Pancreas (tissue), 10 donors: Measurements from ENCODE around the gene SEC22C. TPM values are rescaled to one million over a fixed set of nuclear protein-coding genes. Genes with fewer than 3 reads are reported as not detected.
A peak's percentile ranks its signal among the peaks of the same experiment; 100 is the strongest.

Source experiments
- ATAC-seq, 4 donors: fragments of 200-7000 bp; cut with Tn5 transposase; one replicate each; pipeline versions ENCODE4 v1.8.0 to v1.9.1; 2020; ENCODE audit warnings: mild to moderate bottlenecking in 4 of 4, moderate library complexity in 4 of 4
- DNase-seq, 6 donors: peaks; one replicate each; pipeline ENCODE4 v3.0.0-alpha.2; 2020
- FAIRE-seq: peaks from 2 replicates; lab custom pipeline; 2012; peaks lifted over from hg19 to GRCh38; lab: Jason Lieb, UNC
- H3K27ac ChIP-seq, 4 donors: fragments of 200-600 bp; sonication (generic); 1 replicate in 3 of 4; 2 replicates in 1 of 4; pipeline versions ENCODE4 v1.5.0 to v1.8.0; 2020
- H3K27me3 ChIP-seq, 4 donors: fragments of 200-600 bp; one replicate each; pipeline ENCODE4 v1.8.0; 2021
- H3K36me3 ChIP-seq, 3 donors: fragments of 200-600 bp; sonication (generic) in 1 of 3; one replicate each; pipeline versions ENCODE4 v1.5.0 to v1.8.0; 2020 to 2021
- H3K4me1 ChIP-seq, 3 donors: fragments of 200-600 bp; one replicate each; pipeline ENCODE4 v1.8.0; 2021
- H3K4me3 ChIP-seq, 4 donors: fragments of 200-600 bp; sonication (generic) in 2 of 4; one replicate each; pipeline versions ENCODE4 v1.5.0 to v1.8.0; 2020 to 2021
- H3K9me3 ChIP-seq, 4 donors: fragments of 200-600 bp; one replicate each; pipeline ENCODE4 v1.8.0; 2021
- WGBS, 2 donors: extraction: QIAGEN DNeasy Blood & Tissue Kit; methylation state at CpG; one replicate each; pipeline ENCODE4 v1.1.7; 2013; 5-methylcytosine and 5-hydroxymethylcytosine counted together
- intact Hi-C, 3 donors: fragments of 100-400 bp; cut with DNase I; formaldehyde crosslinking; loops; one replicate each; pipeline versions ENCODE4 v1.11.1 to v1.14.2; 2022
- polyA plus RNA-seq, 2 donors: library from polyadenylated mRNA; stranded (reverse); fragments of 200-250 nt; gene quantifications; one replicate each; pipeline ENCODE4 v1.2.3, GENCODE V29; 2013
- total RNA-seq, 6 donors: library from RNA; stranded (reverse); fragmentation: NEBNext Ultra II Directional in 4 of 6; extraction: Animal tissue kit (Norgen Biotek cat#: 25700) in 4 of 6; gene quantifications; one replicate each; pipeline versions ENCODE4 v1.2.1 to v1.2.4, GENCODE V29; 2021 to 2023
- TF ChIP-seq, protein P1 (sequence below), 4 donors: fragments of 200-600 bp; sonication (generic) in 3 of 4; IDR thresholded peaks; one replicate each; pipeline versions ENCODE4 v1.5.0 to v1.8.0; 2021; ENCODE audit warnings: antibody characterized with exemption in 4 of 4
- donor health status: healthy with polysubstance abuse.
- donor health status: DM: no; HTN: no; CAD: no; lungs with moderate emphysema.
- donor health status: DM: no; HTN: no; CAD: no.
- donor health status: control.
- donor health status: control.
- donor health status: Bipolar disorder and iron deficiency.
- donor health status: DM: yes; HTN: yes; CAD: no.
- donor health status: DM: no; HTN: no; CAD: no.
- donor health status: DM: no; HTN: no; CAD: no.
- donor health status: DM: yes; HTN: yes; CAD: no.

The SEC22C gene
- total and polyA plus RNA-seq, 8 donors = 12.0 to 26.1 (median 21.7) TPM

GRCh38 chr3:42591811-42592210 is 10.0 kb upstream of the SEC22C start:
- TF ChIP-seq, protein P1, sequence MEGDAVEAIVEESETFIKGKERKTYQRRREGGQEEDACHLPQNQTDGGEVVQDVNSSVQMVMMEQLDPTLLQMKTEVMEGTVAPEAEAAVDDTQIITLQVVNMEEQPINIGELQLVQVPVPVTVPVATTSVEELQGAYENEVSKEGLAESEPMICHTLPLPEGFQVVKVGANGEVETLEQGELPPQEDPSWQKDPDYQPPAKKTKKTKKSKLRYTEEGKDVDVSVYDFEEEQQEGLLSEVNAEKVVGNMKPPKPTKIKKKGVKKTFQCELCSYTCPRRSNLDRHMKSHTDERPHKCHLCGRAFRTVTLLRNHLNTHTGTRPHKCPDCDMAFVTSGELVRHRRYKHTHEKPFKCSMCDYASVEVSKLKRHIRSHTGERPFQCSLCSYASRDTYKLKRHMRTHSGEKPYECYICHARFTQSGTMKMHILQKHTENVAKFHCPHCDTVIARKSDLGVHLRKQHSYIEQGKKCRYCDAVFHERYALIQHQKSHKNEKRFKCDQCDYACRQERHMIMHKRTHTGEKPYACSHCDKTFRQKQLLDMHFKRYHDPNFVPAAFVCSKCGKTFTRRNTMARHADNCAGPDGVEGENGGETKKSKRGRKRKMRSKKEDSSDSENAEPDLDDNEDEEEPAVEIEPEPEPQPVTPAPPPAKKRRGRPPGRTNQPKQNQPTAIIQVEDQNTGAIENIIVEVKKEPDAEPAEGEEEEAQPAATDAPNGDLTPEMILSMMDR (IDR thresholded peaks at IDR 0.05) = no peak
- no peaks in the 10 kb centered on the region for H3K27me3 ChIP-seq
- DNase-seq (no peak), FAIRE-seq (no peak), ATAC-seq (no peak)
- WGBS, 2 donors = 78 to 84% methylated on average over 4 of the region's 4 CpGs
- H3K9me3 ChIP-seq = no peaks in the 10 kb centered on the region
- H3K36me3 ChIP-seq = no peaks in the 10 kb centered on the region
- H3K4me1 ChIP-seq = peaks cover 0 to 12% (median 0%) of the 10 kb centered on the region in 3 donors
- H3K4me3 ChIP-seq = peak overlapping the region in 1 of 4 donors; percentile 67
- intact Hi-C loops = no loop called here
- no peak overlapping the region for H3K27ac ChIP-seq

DNA sequence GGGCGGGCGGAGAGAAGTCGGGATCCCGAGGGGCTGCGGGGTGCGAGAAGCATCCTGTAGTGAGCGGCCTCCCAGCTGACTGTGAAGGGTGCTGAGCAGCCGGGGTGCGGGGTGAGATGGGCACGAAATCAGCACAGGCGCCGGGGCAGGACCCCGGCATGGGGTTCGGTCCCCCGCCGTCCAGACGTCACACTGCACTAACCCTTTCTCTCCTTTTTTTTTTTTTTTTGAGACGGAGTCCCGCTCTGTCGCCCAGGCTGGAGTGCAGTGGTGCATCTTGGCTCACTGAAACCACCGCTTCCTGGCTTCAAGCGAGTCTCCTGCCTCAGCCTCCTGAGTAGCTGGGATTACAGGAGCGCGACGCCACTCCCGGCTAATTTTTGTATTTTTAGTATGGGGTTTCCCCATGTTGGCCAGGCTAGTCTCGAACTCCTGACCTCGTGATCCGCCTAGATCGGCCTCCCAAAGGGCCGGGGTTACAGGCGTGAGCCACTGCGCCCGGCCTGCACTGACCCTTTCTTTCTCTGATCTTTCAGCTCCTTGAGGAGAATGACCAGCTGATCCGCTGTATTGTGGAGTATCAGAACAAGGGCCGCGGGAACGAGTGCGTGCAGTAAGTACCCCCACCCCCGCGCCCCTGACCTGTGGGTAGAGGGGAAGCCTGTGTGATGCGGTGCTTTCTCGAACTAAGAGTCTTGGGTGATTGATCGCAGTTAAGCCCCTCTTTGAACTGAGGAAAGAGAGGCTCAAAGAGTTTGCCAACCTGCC is 9.4 kb upstream of the SEC22C start:
- intact Hi-C loops = no loop called here
- Histone ChIP-seq H3K36me3 (no peaks in the 10 kb centered on the region), H3K4me1 (peaks cover 0 to 12% (median 0%) of the 10 kb centered on the region in 3 donors), H3K27me3 (no peaks in the 10 kb centered on the region), H3K4me3 (peak overlapping the region; percentile 51 to 67 (median 60)), H3K27ac (peak overlapping the region; percentile 51 to 71 (median 62)), H3K9me3 (no peaks in the 10 kb centered on the region)
- DNase-seq (no peak), ATAC-seq (peak in 3 of 4 donors; percentile 11 to 48 (median 16)), FAIRE-seq (no peak)
- WGBS, 2 donors = 7 to 8% methylated on average over 41 to 44 of the region's 44 CpGs
- TF ChIP-seq, protein P1 (IDR thresholded peaks at IDR 0.05) = no peak

GRCh38 chr3:42589382-42590109 is 7.8 kb upstream of the SEC22C start:
- Histone ChIP-seq H3K9me3 (no peaks in the 10 kb centered on the region), H3K27ac (peak overlapping the region in 2 of 4 donors; percentile 56 to 67), H3K36me3 (no peaks in the 10 kb centered on the region), H3K4me1 (peaks cover 0 to 12% (median 0%) of the 10 kb centered on the region in 3 donors), H3K4me3 (peak overlapping the region in 2 of 4 donors; percentile 63 to 67), H3K27me3 (no peaks in the 10 kb centered on the region)
- FAIRE-seq (no peak), ATAC-seq (no peak), DNase-seq (no peak)
- WGBS, 2 donors = 89 to 93% methylated on average over 20 of the region's 20 CpGs
- TF ChIP-seq, protein P1 (IDR thresholded peaks at IDR 0.05) = no peak
- intact Hi-C loops = loop anchor here in 1 of 3 donors (10.0 kb wide), 1 partner anchor 155 kb away; no protein-coding TSS in a partner anchor

- 81 to 83% methylated on average over 5 of the region's 5 CpGs for WGBS, 2 donors
- no peak for FAIRE-seq
- intact Hi-C loops = loop anchor here in 1 of 3 donors (10.0 kb wide), 1 partner anchor 156 kb away; no protein-coding TSS in a partner anchor
- Histone ChIP-seq H3K36me3 (no peaks in the 10 kb centered on the region), H3K27me3 (no peaks in the 10 kb centered on the region), H3K9me3 (no peaks in the 10 kb centered on the region), H3K4me3 (no peak overlapping the region), H3K4me1 (peaks cover 0 to 12% (median 0%) of the 10 kb centered on the region in 3 donors), H3K27ac (no peak overlapping the region)
- no peak for ATAC-seq
- no peak for DNase-seq
- TF ChIP-seq, protein P1 (IDR thresholded peaks at IDR 0.05) = no peak
These were observed 6.9 kb upstream of the SEC22C start for GRCh38 chr3:42588625-42589024.
